Adrenal gland (tissue), 19 donors: ENCODE data around the gene CMYA5. TPM values are rescaled to one million over a fixed set of nuclear protein-coding genes. Genes with fewer than 3 reads are reported as not detected.

Experiments used
- DNase-seq, 7 donors: peaks; one replicate each; pipeline ENCODE4 v3.0.0-alpha.2; 2019 to 2020
- H3K27ac ChIP-seq, 5 donors: fragments of 200-600 bp; sonication (generic) in 4 of 5; 1 replicate in 3 of 5; 2 replicates in 2 of 5; pipeline versions ENCODE4 v1.5.1 to v1.8.0; 2016 to 2020; ENCODE audit warnings: mild to moderate bottlenecking in 1 of 5
- H3K27me3 ChIP-seq: fragments of 200-600 bp; 2 replicates; pipeline ENCODE4 v1.8.0; 2021
- H3K36me3 ChIP-seq, 2 donors: fragments of 200-600 bp; replicated peaks in 1 of 2; 1 replicate in 1 of 2; 2 replicates in 1 of 2; pipeline versions ENCODE4 v1.5.1 to v1.8.0; 2018 to 2022
- H3K4me1 ChIP-seq, 2 donors: fragments of 200-600 bp; replicated peaks in 1 of 2; 1 replicate in 1 of 2; 2 replicates in 1 of 2; pipeline versions ENCODE4 v1.5.1 to v1.8.0; 2018 to 2021
- H3K4me3 ChIP-seq, 4 donors: fragments of 200-600 bp; sonication (generic) in 3 of 4; one replicate each; pipeline ENCODE4 v1.5.1; 2016 to 2018
- H3K9me3 ChIP-seq, 3 donors: fragments of 200-600 bp; sonication (generic) in 1 of 3; replicated peaks in 1 of 3; 1 replicate in 2 of 3; 2 replicates in 1 of 3; pipeline versions ENCODE4 v1.5.1 to v1.8.0; 2016 to 2021
- POLR2A ChIP-seq, 2 donors: fragments of 450-650 bp; IDR thresholded peaks; one replicate each; pipeline ENCODE4 v1.6.1; 2017; ENCODE audit warnings: antibody characterized with exemption in 2 of 2, mild to moderate bottlenecking in 2 of 2, moderate library complexity in 1 of 2
- WGBS, 4 donors: extraction: QIAGEN DNeasy Blood & Tissue Kit in 2 of 4; methylation state at CpG; one replicate each; pipeline versions ENCODE4 v1.1.5 to v1.1.7; 2013 to 2017; 5-methylcytosine and 5-hydroxymethylcytosine counted together
- intact Hi-C, 2 donors: fragments of 100-400 bp; cut with DNase I; formaldehyde crosslinking; loops; one replicate each; pipeline versions ENCODE4 v1.14.1 to v1.15.0; 2022 to 2023
- long read RNA-seq, 10 donors: library from polyadenylated mRNA in 3 of 10; unstranded in 2 of 10; stranded (forward) in 1 of 10; transcript quantifications; one replicate each; pipeline ENCODE4 v2.0.0 and lab custom pipeline, GENCODE V29; 2021 to 2026
- polyA plus RNA-seq, 3 donors: library from polyadenylated mRNA; stranded (reverse); fragments of 200-250 nt in 2 of 3; fragments of 350-450 nt in 1 of 3; fragmentation: Illumina TruSeq in 1 of 3; extraction: RNeasy Lipid Tissue Mini Kit (QIAGEN cat#74804) in 1 of 3; gene quantifications; one replicate each; pipeline ENCODE4 v1.2.3, GENCODE V29; 2013 to 2014
- total RNA-seq, 9 donors: library from RNA; depleted of rRNA in 4 of 9; stranded (reverse); fragments of >200 nt in 4 of 9; fragments of 120-200 nt in 1 of 9; fragmentation: NEBNext Ultra II Directional in 1 of 9; extraction: Animal tissue kit (Norgen Biotek cat#: 25700) in 1 of 9; gene quantifications; one replicate each; pipeline versions ENCODE4 v1.1.0 to v1.2.4, GENCODE V29; 2013 to 2023
- TF ChIP-seq, protein P1 (sequence below), 6 experiments: fragments of 450-650 bp in 4 of 6; fragments of 200-600 bp in 2 of 6; sonication (generic) in 1 of 6; IDR thresholded peaks; 1 replicate in 5 of 6; 2 replicates in 1 of 6; pipeline versions ENCODE4 v1.5.1 to v1.8.0; 2016 to 2021; ENCODE audit warnings: antibody characterized with exemption in 6 of 6, mild to moderate bottlenecking in 2 of 6, moderate library complexity in 1 of 6
- donor health status: healthy with polysubstance abuse.
- donor health status: Bipolar disorder and iron deficiency.
- donor health status: DM: yes; HTN: yes; CAD: no.
- donor health status: DM: no; HTN: no; CAD: no.
- donor health status: DM: no; HTN: no; CAD: no.
- donor health status: DM: yes; HTN: yes; CAD: no.

The CMYA5 gene
- total RNA-seq (1 to 10 TPM in 2 of 9 donors, under 1 TPM in 7; 0.11 to 5.6 (median 0.26) TPM), polyA plus RNA-seq (under 1 TPM; 0.18 to 0.72 (median 0.54) TPM)
- long read RNA-seq, donor 1, result 0 reads
- long read RNA-seq, donor 2, result 0 reads
- long read RNA-seq, donor 3, result 0 reads
- long read RNA-seq, donor 4, result 0 reads
- long read RNA-seq, donor 5, result 0 reads
- long read RNA-seq, donor 6, result 0 reads
- long read RNA-seq, donor 7, result 0 reads
- long read RNA-seq, donor 8, result 0 reads
- long read RNA-seq, donor 9, result 0 reads
- long read RNA-seq, donor 10, result 0 reads

GRCh38 chr5:79689541-79690466, at the start of gene CMYA5:
CMYA5 (plus strand) TSS chr5:79689836; CDS start chr5:79689908, 72 bp downstream.
- no peaks in the 10 kb centered on the region for H3K4me1 ChIP-seq
- no peak within 1 kb of the TSS for H3K27ac ChIP-seq
- no peaks in the 10 kb centered on the region for H3K9me3 ChIP-seq
- peak within 1 kb of the TSS in 1 of 4 donors; percentile 40 for H3K4me3 ChIP-seq
- no peaks in the 10 kb centered on the region for H3K27me3 ChIP-seq
- peaks cover 0 to 4% of the 10 kb centered on the region in 2 donors for H3K36me3 ChIP-seq
- intact Hi-C loops, result no loop called here
- peak in 2 of 7 donors; percentile 14 to 18 for DNase-seq
- 36 to 61% (median 44%) methylated on average over 34 to 74 of the region's 74 CpGs for WGBS, 4 donors
- TF ChIP-seq POLR2A (IDR thresholded peaks at IDR 0.05), result no peak
- TF ChIP-seq, protein P1, sequence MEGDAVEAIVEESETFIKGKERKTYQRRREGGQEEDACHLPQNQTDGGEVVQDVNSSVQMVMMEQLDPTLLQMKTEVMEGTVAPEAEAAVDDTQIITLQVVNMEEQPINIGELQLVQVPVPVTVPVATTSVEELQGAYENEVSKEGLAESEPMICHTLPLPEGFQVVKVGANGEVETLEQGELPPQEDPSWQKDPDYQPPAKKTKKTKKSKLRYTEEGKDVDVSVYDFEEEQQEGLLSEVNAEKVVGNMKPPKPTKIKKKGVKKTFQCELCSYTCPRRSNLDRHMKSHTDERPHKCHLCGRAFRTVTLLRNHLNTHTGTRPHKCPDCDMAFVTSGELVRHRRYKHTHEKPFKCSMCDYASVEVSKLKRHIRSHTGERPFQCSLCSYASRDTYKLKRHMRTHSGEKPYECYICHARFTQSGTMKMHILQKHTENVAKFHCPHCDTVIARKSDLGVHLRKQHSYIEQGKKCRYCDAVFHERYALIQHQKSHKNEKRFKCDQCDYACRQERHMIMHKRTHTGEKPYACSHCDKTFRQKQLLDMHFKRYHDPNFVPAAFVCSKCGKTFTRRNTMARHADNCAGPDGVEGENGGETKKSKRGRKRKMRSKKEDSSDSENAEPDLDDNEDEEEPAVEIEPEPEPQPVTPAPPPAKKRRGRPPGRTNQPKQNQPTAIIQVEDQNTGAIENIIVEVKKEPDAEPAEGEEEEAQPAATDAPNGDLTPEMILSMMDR (IDR thresholded peaks at IDR 0.05), result no peak

- 75 to 77% (median 76%) methylated on average over 4 of the region's 4 CpGs for WGBS, 4 donors
- H3K4me3 ChIP-seq, result no peak overlapping the region
- intact Hi-C loops, result no loop called here
- no peaks in the 10 kb centered on the region for H3K9me3 ChIP-seq
- TF ChIP-seq, protein P1 (IDR thresholded peaks at IDR 0.05), result no peak
- TF ChIP-seq POLR2A (IDR thresholded peaks at IDR 0.05), result no peak
- H3K27me3 ChIP-seq, result no peaks in the 10 kb centered on the region
- peaks cover 0 to 16% of the 10 kb centered on the region in 2 donors for H3K36me3 ChIP-seq
- no peak for DNase-seq
- peaks cover 0 to 11% of the 10 kb centered on the region in 2 donors for H3K4me1 ChIP-seq
- H3K27ac ChIP-seq, result no peak overlapping the region
Measured at GRCh38 chr5:79640571-79641055, 49.0 kb upstream of the CMYA5 start.

GRCh38 chr5:79641414-79641813, 48.2 kb upstream of the CMYA5 start:
- peaks cover 0 to 24% of the 10 kb centered on the region in 2 donors for H3K36me3 ChIP-seq
- no peak for TF ChIP-seq POLR2A (IDR thresholded peaks at IDR 0.05)
- TF ChIP-seq, protein P1 (IDR thresholded peaks at IDR 0.05), result no peak
- H3K4me1 ChIP-seq, result peaks cover 0 to 11% of the 10 kb centered on the region in 2 donors
- intact Hi-C loops, result no loop called here
- DNase-seq, result no peak
- no peak overlapping the region for H3K4me3 ChIP-seq
- no peaks in the 10 kb centered on the region for H3K9me3 ChIP-seq
- WGBS, 4 donors, result 83 to 92% (median 89%) methylated on average over 1 of the region's 1 CpG
- H3K27me3 ChIP-seq, result no peaks in the 10 kb centered on the region
- no peak overlapping the region for H3K27ac ChIP-seq

- no peak overlapping the region for H3K27ac ChIP-seq
- WGBS, 4 donors, result 63 to 85% (median 77%) methylated on average over 1 of the region's 1 CpG
- no peaks in the 10 kb centered on the region for H3K9me3 ChIP-seq
Measured at GRCh38 chr5:79642210-79642609, 47.4 kb upstream of the CMYA5 start.

More at GRCh38 chr5:79642210-79642609, 47.4 kb upstream of the CMYA5 start:
- TF ChIP-seq, protein P1 (IDR thresholded peaks at IDR 0.05), result no peak
- no peak for TF ChIP-seq POLR2A (IDR thresholded peaks at IDR 0.05)
- no peak for DNase-seq
- H3K4me1 ChIP-seq, result peaks cover 0 to 11% of the 10 kb centered on the region in 2 donors
- peaks cover 0 to 30% of the 10 kb centered on the region in 2 donors for H3K36me3 ChIP-seq
- intact Hi-C loops, result no loop called here
- no peaks in the 10 kb centered on the region for H3K27me3 ChIP-seq
- no peak overlapping the region for H3K4me3 ChIP-seq
